Esophagus squamous epithelium (tissue), 4 donors: ENCODE data around the gene OR4C6.

ENCODE experiments used
- POLR2A ChIP-seq, 4 donors: fragments of 450-650 bp; IDR thresholded peaks; one replicate each; pipeline ENCODE4 v1.6.1; 2017; ENCODE audit warnings: antibody characterized with exemption in 4 of 4, mild to moderate bottlenecking in 4 of 4, moderate library complexity in 3 of 4
- TF ChIP-seq, protein P1 (sequence below), 6 experiments: fragments of 450-650 bp in 4 of 6; fragments of 200-600 bp in 2 of 6; sonication (generic) in 2 of 6; IDR thresholded peaks; one replicate each; pipeline ENCODE4 v1.5.1; 2016 to 2019; ENCODE audit warnings: antibody characterized with exemption in 6 of 6, mild to moderate bottlenecking in 4 of 6, moderate library complexity in 4 of 6

DNA sequence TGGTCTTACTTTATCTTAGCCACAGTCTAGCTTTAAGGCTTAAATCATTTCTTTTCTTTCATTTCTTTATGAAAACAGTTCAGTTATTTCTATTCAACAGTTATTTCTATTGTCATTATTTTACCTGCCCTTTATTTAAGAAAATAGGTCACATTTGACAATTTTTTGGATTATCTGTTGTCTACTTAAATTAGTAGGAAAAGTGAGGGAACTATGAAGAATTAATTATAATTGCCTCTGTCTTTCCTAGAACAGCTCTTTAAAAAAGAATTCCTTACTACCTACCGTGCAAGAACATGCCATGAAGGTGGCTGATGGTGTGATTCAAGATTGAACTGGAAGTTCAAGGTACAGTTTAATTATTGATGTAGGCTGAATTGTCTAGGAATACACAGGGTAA, at the start of gene OR4C6:
- TF ChIP-seq, protein P1, sequence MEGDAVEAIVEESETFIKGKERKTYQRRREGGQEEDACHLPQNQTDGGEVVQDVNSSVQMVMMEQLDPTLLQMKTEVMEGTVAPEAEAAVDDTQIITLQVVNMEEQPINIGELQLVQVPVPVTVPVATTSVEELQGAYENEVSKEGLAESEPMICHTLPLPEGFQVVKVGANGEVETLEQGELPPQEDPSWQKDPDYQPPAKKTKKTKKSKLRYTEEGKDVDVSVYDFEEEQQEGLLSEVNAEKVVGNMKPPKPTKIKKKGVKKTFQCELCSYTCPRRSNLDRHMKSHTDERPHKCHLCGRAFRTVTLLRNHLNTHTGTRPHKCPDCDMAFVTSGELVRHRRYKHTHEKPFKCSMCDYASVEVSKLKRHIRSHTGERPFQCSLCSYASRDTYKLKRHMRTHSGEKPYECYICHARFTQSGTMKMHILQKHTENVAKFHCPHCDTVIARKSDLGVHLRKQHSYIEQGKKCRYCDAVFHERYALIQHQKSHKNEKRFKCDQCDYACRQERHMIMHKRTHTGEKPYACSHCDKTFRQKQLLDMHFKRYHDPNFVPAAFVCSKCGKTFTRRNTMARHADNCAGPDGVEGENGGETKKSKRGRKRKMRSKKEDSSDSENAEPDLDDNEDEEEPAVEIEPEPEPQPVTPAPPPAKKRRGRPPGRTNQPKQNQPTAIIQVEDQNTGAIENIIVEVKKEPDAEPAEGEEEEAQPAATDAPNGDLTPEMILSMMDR (IDR thresholded peaks at IDR 0.05), result no peak
- no peak for TF ChIP-seq POLR2A (IDR thresholded peaks at IDR 0.05)
